ENCODE measurements around the gene SRRM4.

- TF ChIP-seq L3MBTL2 (conservative IDR thresholded peaks at IDR 0.05) = no peak
- no peak for TF ChIP-seq LEF1 (IDR thresholded peaks at IDR 0.05; ENCODE audit: borderline replicate concordance)
- TF ChIP-seq SUZ12 (IDR thresholded peaks at IDR 0.05) = no peak
- no peak for TF ChIP-seq ELF4 (IDR thresholded peaks at IDR 0.05)
- TF ChIP-seq FOXA1 (IDR thresholded peaks at IDR 0.05) = no peak
- TF ChIP-seq FOXM1 (IDR thresholded peaks at IDR 0.05; ENCODE audit: borderline replicate concordance) = no peak
- TF ChIP-seq FOXK2 (IDR thresholded peaks at IDR 0.05) = no peak
- no peak for TF ChIP-seq SP1 (IDR thresholded peaks at IDR 0.05)
- no peak for TF ChIP-seq NFRKB (IDR thresholded peaks at IDR 0.05)
- no peak for TF ChIP-seq BHLHE40 (IDR thresholded peaks at IDR 0.05; ENCODE audit: borderline replicate concordance)
Observed at GRCh38 chr12:119183942-119184695, 202.8 kb downstream of the SRRM4 start.
